Measurements from ENCODE around the gene PLAC8L1.
"Not testable (repeated sequence)": the region's sequence is repeated elsewhere in the genome, so short reads cannot be mapped to it uniquely, and the experiment has no call there.

Gene PLAC8L1

DNA sequence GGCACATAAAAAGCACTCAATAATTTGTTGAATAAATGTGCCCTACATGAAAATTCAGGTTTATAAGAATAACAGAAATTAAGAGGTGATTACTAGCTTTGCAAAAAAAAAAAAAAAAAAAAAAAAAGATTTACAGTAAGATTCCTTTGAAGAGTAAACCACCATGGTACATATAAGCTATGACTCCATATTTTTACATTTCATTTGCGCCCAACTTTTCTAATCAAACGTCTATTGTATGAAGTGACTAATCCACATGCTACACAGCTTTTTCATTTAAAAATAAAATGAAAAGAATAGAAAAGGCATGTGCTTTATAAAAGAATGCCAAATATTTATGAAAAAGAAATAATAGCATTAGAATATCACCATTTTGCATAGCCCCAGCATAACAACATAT lies at the start of gene PLAC8L1:
Gene PLAC8L1 (minus strand): TSS at position 101 of the 400 bp plus-strand sequence. CDS start 1,266 bp downstream, outside the sequence.
- no peaks in the 10 kb centered on the region for H3K36me3 ChIP-seq (ENCODE audit: control insufficient read depth, insufficient read depth, low read length)
- H3K27me3 ChIP-seq (ENCODE audit: control insufficient read depth, insufficient read depth, low read length), result no peaks in the 10 kb centered on the region
- no peak within 1 kb of the TSS for H3K27ac ChIP-seq (ENCODE audit: low read depth, low read length)
- H3K9ac ChIP-seq (ENCODE audit: low read length), result no peak within 1 kb of the TSS
- no peaks in the 10 kb centered on the region for H3K4me1 ChIP-seq (ENCODE audit: control insufficient read depth, insufficient read depth, low read length)
- H3K4me3 ChIP-seq (ENCODE audit: low read length), result no peak within 1 kb of the TSS

GRCh38 chr5:146151970-146152369 lies 46.6 kb upstream of the PLAC8L1 start:
- Histone ChIP-seq H3K36me3 (ENCODE audit: control insufficient read depth, insufficient read depth, low read length) (peaks cover 24% of the 10 kb centered on the region), H3K27me3 (ENCODE audit: control insufficient read depth, insufficient read depth, low read length) (no peaks in the 10 kb centered on the region)

DNA sequence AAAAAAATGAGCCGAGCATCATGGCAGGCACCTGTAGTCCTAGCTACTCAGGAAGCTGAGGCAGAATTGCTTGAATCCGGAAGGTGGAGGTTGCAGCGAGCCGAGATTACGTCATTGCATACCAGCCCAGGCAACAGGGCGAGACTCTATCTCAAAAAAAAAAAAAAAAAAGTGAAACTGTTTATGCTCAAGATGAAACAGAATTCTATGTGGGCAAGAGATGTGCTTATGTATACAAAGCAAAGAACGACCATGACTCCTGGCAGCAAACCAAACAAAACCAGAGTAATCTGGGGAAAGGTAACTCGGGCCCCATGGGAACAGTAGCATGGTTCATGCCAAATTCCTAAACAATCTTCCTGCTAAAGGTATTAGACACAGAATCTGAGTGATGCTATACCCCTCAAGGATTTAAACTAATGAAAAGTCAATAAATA lies 32.6 kb upstream of the PLAC8L1 start:
- Histone ChIP-seq H3K9ac (ENCODE audit: low read length) (no peak overlapping the region), H3K4me3 (ENCODE audit: low read length) (no peak overlapping the region), H3K27ac (ENCODE audit: low read depth, low read length) (no peak overlapping the region), H3K27me3 (ENCODE audit: control insufficient read depth, insufficient read depth, low read length) (no peaks in the 10 kb centered on the region), H3K36me3 (ENCODE audit: control insufficient read depth, insufficient read depth, low read length) (peaks cover 6% of the 10 kb centered on the region), H3K4me1 (ENCODE audit: control insufficient read depth, insufficient read depth, low read length) (no peaks in the 10 kb centered on the region)

More at GRCh38 chr5:146151970-146152369, 46.6 kb upstream of the PLAC8L1 start:
- no peaks in the 10 kb centered on the region for H3K4me1 ChIP-seq (ENCODE audit: control insufficient read depth, insufficient read depth, low read length)
- H3K27ac ChIP-seq (ENCODE audit: low read depth, low read length), result no peak overlapping the region
- H3K4me3 ChIP-seq (ENCODE audit: low read length), result no peak overlapping the region
- H3K9ac ChIP-seq (ENCODE audit: low read length), result no peak overlapping the region

GRCh38 chr5:146130440-146131045 lies 25.2 kb upstream of the PLAC8L1 start:
- H3K4me1 ChIP-seq (ENCODE audit: control insufficient read depth, insufficient read depth, low read length), result no peaks in the 10 kb centered on the region
- H3K9ac ChIP-seq (ENCODE audit: low read length), result no peak overlapping the region
- H3K4me3 ChIP-seq (ENCODE audit: low read length), result no peak overlapping the region
- no peak overlapping the region for H3K27ac ChIP-seq (ENCODE audit: low read depth, low read length)
- H3K36me3 ChIP-seq (ENCODE audit: control insufficient read depth, insufficient read depth, low read length), result peaks cover 7% of the 10 kb centered on the region
- H3K27me3 ChIP-seq (ENCODE audit: control insufficient read depth, insufficient read depth, low read length), result no peaks in the 10 kb centered on the region

- Histone ChIP-seq H3K27ac (ENCODE audit: low read depth, low read length) (no peak overlapping the region), H3K36me3 (ENCODE audit: control insufficient read depth, insufficient read depth, low read length) (peaks cover 12% of the 10 kb centered on the region), H3K4me1 (ENCODE audit: control insufficient read depth, insufficient read depth, low read length) (no peaks in the 10 kb centered on the region), H3K9ac (ENCODE audit: low read length) (no peak overlapping the region), H3K4me3 (ENCODE audit: low read length) (no peak overlapping the region), H3K27me3 (ENCODE audit: control insufficient read depth, insufficient read depth, low read length) (no peaks in the 10 kb centered on the region)
Measured at GRCh38 chr5:146126068-146126467, 20.7 kb upstream of the PLAC8L1 start.

DNA sequence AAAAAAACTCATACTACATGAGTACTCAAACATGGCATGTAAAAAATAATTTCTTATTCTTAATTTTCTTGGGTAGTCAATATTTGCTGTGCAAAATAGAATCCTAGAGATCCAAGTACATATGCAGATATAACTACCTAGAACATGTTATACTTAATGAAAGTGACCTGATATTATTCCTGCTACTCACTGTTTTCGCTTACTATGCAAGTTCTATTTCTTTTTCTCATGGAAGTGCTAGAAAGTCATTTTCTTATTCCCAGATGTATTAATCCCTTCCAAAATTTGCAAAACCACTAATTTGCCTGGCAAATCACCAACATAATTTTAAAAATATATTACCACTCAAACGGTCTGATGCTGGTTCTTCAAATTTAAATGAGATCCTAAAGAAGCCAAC lies 19.2 kb upstream of the PLAC8L1 start:
- H3K36me3 ChIP-seq (ENCODE audit: control insufficient read depth, insufficient read depth, low read length), result peaks cover 15% of the 10 kb centered on the region
- H3K27me3 ChIP-seq (ENCODE audit: control insufficient read depth, insufficient read depth, low read length), result no peaks in the 10 kb centered on the region
- no peak overlapping the region for H3K4me3 ChIP-seq (ENCODE audit: low read length)
- H3K4me1 ChIP-seq (ENCODE audit: control insufficient read depth, insufficient read depth, low read length), result no peaks in the 10 kb centered on the region
- H3K9ac ChIP-seq (ENCODE audit: low read length), result no peak overlapping the region
- H3K27ac ChIP-seq (ENCODE audit: low read depth, low read length), result no peak overlapping the region

GRCh38 chr5:146121451-146121850 lies 16.1 kb upstream of the PLAC8L1 start:
- not testable (repeated sequence) for H3K4me3 ChIP-seq (ENCODE audit: low read length); H3K9ac ChIP-seq (ENCODE audit: low read length); H3K27me3 ChIP-seq (ENCODE audit: control insufficient read depth, insufficient read depth, low read length); H3K27ac ChIP-seq (ENCODE audit: low read depth, low read length); H3K4me1 ChIP-seq (ENCODE audit: control insufficient read depth, insufficient read depth, low read length)
- peaks cover 10% of the 10 kb centered on the region for H3K36me3 ChIP-seq (ENCODE audit: control insufficient read depth, insufficient read depth, low read length)

DNA sequence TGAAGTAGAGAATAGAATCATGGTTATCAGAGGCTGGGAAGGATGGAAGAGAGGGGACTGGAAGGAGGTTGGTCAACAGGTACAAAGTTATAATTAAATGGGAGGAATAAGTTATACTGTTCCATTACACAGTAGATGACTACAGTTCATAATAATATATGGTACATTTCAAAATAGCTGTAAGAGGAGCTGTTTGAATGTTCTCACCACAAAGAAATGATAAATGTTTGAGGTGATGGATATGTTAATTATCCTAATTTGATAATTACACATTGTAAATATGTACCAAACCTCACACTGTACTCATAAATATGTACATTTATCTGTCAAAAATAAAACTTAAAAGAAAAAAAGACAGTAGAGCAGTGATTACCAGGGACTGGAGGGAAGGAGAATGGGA lies 12.9 kb upstream of the PLAC8L1 start:
- Histone ChIP-seq H3K36me3 (ENCODE audit: control insufficient read depth, insufficient read depth, low read length) (peaks cover 16% of the 10 kb centered on the region), H3K27ac (ENCODE audit: low read depth, low read length) (no peak overlapping the region), H3K4me1 (ENCODE audit: control insufficient read depth, insufficient read depth, low read length) (no peaks in the 10 kb centered on the region), H3K4me3 (ENCODE audit: low read length) (no peak overlapping the region), H3K9ac (ENCODE audit: low read length) (no peak overlapping the region), H3K27me3 (ENCODE audit: control insufficient read depth, insufficient read depth, low read length) (no peaks in the 10 kb centered on the region)

DNA sequence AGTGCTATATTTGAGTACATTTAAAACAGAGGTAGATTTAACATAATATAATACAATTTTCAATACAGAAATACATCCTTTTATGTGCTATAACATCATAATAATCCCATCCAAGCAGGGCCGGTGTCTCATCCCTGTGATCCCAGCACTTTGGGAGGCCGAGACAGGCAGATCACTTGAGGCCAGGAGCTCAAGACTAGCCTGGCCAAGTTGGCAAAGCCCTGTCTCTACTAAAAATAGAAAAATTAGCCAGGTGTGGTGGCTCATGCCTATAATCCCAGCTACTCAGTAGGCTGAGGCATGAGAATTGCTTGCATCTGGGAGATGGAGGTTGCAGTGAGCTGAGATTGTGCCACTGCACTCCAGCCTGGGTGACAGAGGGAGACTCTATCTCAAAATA lies 11.8 kb upstream of the PLAC8L1 start:
- not testable (repeated sequence) for H3K9ac ChIP-seq (ENCODE audit: low read length); H3K27ac ChIP-seq (ENCODE audit: low read depth, low read length); H3K4me1 ChIP-seq (ENCODE audit: control insufficient read depth, insufficient read depth, low read length); H3K27me3 ChIP-seq (ENCODE audit: control insufficient read depth, insufficient read depth, low read length); H3K4me3 ChIP-seq (ENCODE audit: low read length)
- peaks cover 16% of the 10 kb centered on the region for H3K36me3 ChIP-seq (ENCODE audit: control insufficient read depth, insufficient read depth, low read length)

- Histone ChIP-seq H3K27me3 (ENCODE audit: control insufficient read depth, insufficient read depth, low read length) (no peaks in the 10 kb centered on the region), H3K27ac (ENCODE audit: low read depth, low read length) (no peak overlapping the region), H3K36me3 (ENCODE audit: control insufficient read depth, insufficient read depth, low read length) (peaks cover 13% of the 10 kb centered on the region), H3K4me3 (ENCODE audit: low read length) (no peak overlapping the region), H3K4me1 (ENCODE audit: control insufficient read depth, insufficient read depth, low read length) (no peaks in the 10 kb centered on the region), H3K9ac (ENCODE audit: low read length) (no peak overlapping the region)
Measured at GRCh38 chr5:146116361-146116760, 11.0 kb upstream of the PLAC8L1 start.

- H3K36me3 ChIP-seq (ENCODE audit: control insufficient read depth, insufficient read depth, low read length), result peaks cover 10% of the 10 kb centered on the region
- no peaks in the 10 kb centered on the region for H3K4me1 ChIP-seq (ENCODE audit: control insufficient read depth, insufficient read depth, low read length)
- no peaks in the 10 kb centered on the region for H3K27me3 ChIP-seq (ENCODE audit: control insufficient read depth, insufficient read depth, low read length)
- H3K9ac ChIP-seq (ENCODE audit: low read length), result no peak overlapping the region
- no peak overlapping the region for H3K4me3 ChIP-seq (ENCODE audit: low read length)
- H3K27ac ChIP-seq (ENCODE audit: low read depth, low read length), result no peak overlapping the region
Measured at GRCh38 chr5:146112476-146112875, 7.1 kb upstream of the PLAC8L1 start.

- H3K27ac ChIP-seq (ENCODE audit: low read depth, low read length), result no peak overlapping the region
- H3K27me3 ChIP-seq (ENCODE audit: control insufficient read depth, insufficient read depth, low read length), result no peaks in the 10 kb centered on the region
- H3K36me3 ChIP-seq (ENCODE audit: control insufficient read depth, insufficient read depth, low read length), result peaks cover 8% of the 10 kb centered on the region
- H3K4me1 ChIP-seq (ENCODE audit: control insufficient read depth, insufficient read depth, low read length), result no peaks in the 10 kb centered on the region
- no peak overlapping the region for H3K9ac ChIP-seq (ENCODE audit: low read length)
- no peak overlapping the region for H3K4me3 ChIP-seq (ENCODE audit: low read length)
Measured at GRCh38 chr5:146111409-146111808, 6.0 kb upstream of the PLAC8L1 start.

- H3K4me1 ChIP-seq (ENCODE audit: control insufficient read depth, insufficient read depth, low read length), result no peaks in the 10 kb centered on the region
- H3K9ac ChIP-seq (ENCODE audit: low read length), result no peak overlapping the region
- H3K27ac ChIP-seq (ENCODE audit: low read depth, low read length), result no peak overlapping the region
- no peak overlapping the region for H3K4me3 ChIP-seq (ENCODE audit: low read length)
- no peaks in the 10 kb centered on the region for H3K27me3 ChIP-seq (ENCODE audit: control insufficient read depth, insufficient read depth, low read length)
- peaks cover 4% of the 10 kb centered on the region for H3K36me3 ChIP-seq (ENCODE audit: control insufficient read depth, insufficient read depth, low read length)
Measured at GRCh38 chr5:146109379-146109778, 4.0 kb upstream of the PLAC8L1 start.

Data from rectal smooth muscle tissue (tissue), 1 donor.